HepG2 (cell line): Measurements from ENCODE around the gene UQCR11. TPM values are rescaled to one million over a fixed set of nuclear protein-coding genes. Genes with fewer than 3 reads are reported as not detected.

Experiments used
- ESRRA ChIP-seq: sonication (generic); formaldehyde crosslinking; IDR thresholded peaks from 2 replicates; pipeline ENCODE4 v1.5.1; 2020; ENCODE audit warnings: mild to moderate bottlenecking, low read depth, missing genetic modification reagents
- HDAC1 ChIP-seq: sonication (generic); formaldehyde crosslinking; IDR thresholded peaks from 2 replicates; pipeline ENCODE4 v1.5.1; 2020; ENCODE audit warnings: mild to moderate bottlenecking, missing genetic modification reagents
- MTA1 ChIP-seq: sonication (generic); formaldehyde crosslinking; IDR thresholded peaks from 2 replicates; pipeline ENCODE4 v1.4.0; 2020; ENCODE audit warnings: missing genetic modification reagents, mild to moderate bottlenecking, borderline replicate concordance
- ONECUT2 ChIP-seq: sonication (generic); formaldehyde crosslinking; IDR thresholded peaks from 2 replicates; pipeline ENCODE4 v1.4.0; 2020; ENCODE audit warnings: missing genetic modification reagents
- TBX2 ChIP-seq: sonication (generic); formaldehyde crosslinking; IDR thresholded peaks from 2 replicates; pipeline ENCODE4 v1.5.0; 2020; ENCODE audit warnings: missing genetic modification reagents, mild to moderate bottlenecking, borderline replicate concordance
- TSC22D2 ChIP-seq: sonication (generic); formaldehyde crosslinking; IDR thresholded peaks from 2 replicates; pipeline ENCODE4 v1.5.1; 2020; ENCODE audit warnings: missing genetic modification reagents, mild to moderate bottlenecking, borderline replicate concordance
- ZFP37 ChIP-seq: sonication (generic); formaldehyde crosslinking; IDR thresholded peaks from 2 replicates; pipeline ENCODE4 v1.4.0; 2020; ENCODE audit warnings: missing genetic modification reagents, borderline replicate concordance
- ZFYVE20 ChIP-seq: sonication (generic); formaldehyde crosslinking; IDR thresholded peaks from 2 replicates; pipeline ENCODE4 v1.8.0; 2023; ENCODE audit warnings: low read depth, mild to moderate bottlenecking, moderate library complexity, missing genetic modification reagents, borderline replicate concordance
- ZNF274 ChIP-seq: sonication (generic); formaldehyde crosslinking; IDR thresholded peaks from 2 replicates; pipeline ENCODE4 v1.5.1; 2020; ENCODE audit warnings: mild to moderate bottlenecking, missing genetic modification reagents
- ZNF331 ChIP-seq: sonication (generic); formaldehyde crosslinking; IDR thresholded peaks from 2 replicates; pipeline ENCODE4 v1.4.0; 2020; ENCODE audit warnings: missing genetic modification reagents
- ZNF501 ChIP-seq: sonication (generic); formaldehyde crosslinking; IDR thresholded peaks from 2 replicates; pipeline ENCODE4 v1.5.1; 2020; ENCODE audit warnings: mild to moderate bottlenecking, moderate library complexity, missing genetic modification reagents
- ZNF724P ChIP-seq: sonication (generic); formaldehyde crosslinking; IDR thresholded peaks from 2 replicates; pipeline ENCODE4 v1.8.0; 2022; ENCODE audit warnings: missing genetic modification reagents, borderline replicate concordance
- ZNF780A ChIP-seq: sonication (generic); formaldehyde crosslinking; IDR thresholded peaks from 2 replicates; pipeline ENCODE4 v1.8.0; 2022; ENCODE audit warnings: mild to moderate bottlenecking, missing genetic modification reagents, moderate library complexity
- ZNF790 ChIP-seq: sonication (generic); formaldehyde crosslinking; IDR thresholded peaks from 2 replicates; pipeline ENCODE4 v1.8.0; 2022; ENCODE audit warnings: missing genetic modification reagents, mild to moderate bottlenecking, borderline replicate concordance
- ZSCAN25 ChIP-seq: sonication (generic); formaldehyde crosslinking; IDR thresholded peaks from 2 replicates; pipeline ENCODE4 v1.8.0; 2022; ENCODE audit warnings: mild to moderate bottlenecking, missing genetic modification reagents
- polyA plus RNA-seq, 8 experiments: library from polyadenylated mRNA; depleted of rRNA in 3 of 8; stranded (reverse) in 7 of 8; unstranded in 1 of 8; fragments of >200 nt; fragmentation: Illumina TruSeq in 4 of 8; extraction: Trizol in 4 of 8; gene quantifications; 2 replicates each; pipeline versions ENCODE4 v1.2.1 to v1.2.3, GENCODE V29; 2011 to 2016; ENCODE audit warnings: low read depth in 4 of 8, missing spikeins in 1 of 8, mixed read lengths in 1 of 8; ENCODE audit not compliant: insufficient read depth in 1 of 8
- total RNA-seq, 5 experiments: library from RNA; depleted of rRNA; stranded (reverse); fragments of >200 nt; fragmentation: Illumina TruSeq; extraction: Trizol; gene quantifications; 2 replicates each; pipeline ENCODE4 v1.2.3, GENCODE V29; 2016; ENCODE audit warnings: low read depth in 1 of 5
- TF ChIP-seq, protein P1 (sequence below): sonication (generic); formaldehyde crosslinking; IDR thresholded peaks from 2 replicates; pipeline ENCODE4 v1.4.0; 2020; ENCODE audit warnings: missing genetic modification reagents
- TF ChIP-seq, protein P2 (sequence below): sonication (generic); formaldehyde crosslinking; IDR thresholded peaks from 2 replicates; pipeline ENCODE4 v1.8.0; 2023; ENCODE audit warnings: mild to moderate bottlenecking, missing genetic modification reagents
- TF ChIP-seq, protein P3 (sequence below): sonication (generic); formaldehyde crosslinking; conservative IDR thresholded peaks from 2 replicates; pipeline ENCODE4 v1.4.0; 2020; ENCODE audit warnings: missing genetic modification reagents
- TF ChIP-seq, protein P4 (sequence below): sonication (generic); formaldehyde crosslinking; IDR thresholded peaks from 2 replicates; pipeline ENCODE4 v1.8.0; 2022; ENCODE audit warnings: mild to moderate bottlenecking, missing genetic modification reagents, moderate library complexity
- TF ChIP-seq, protein P5 (sequence below): IDR thresholded peaks from 2 replicates; pipeline ENCODE4 v1.6.1; 2012; ENCODE audit warnings: low read depth, low read length, improper control_type of control experiment

Gene UQCR11
- total and polyA plus RNA-seq, 2 of the 13 experiments (the other 11 are each of a cell fraction or from before 2014, with no cell fraction given) = 125 to 214 TPM

DNA sequence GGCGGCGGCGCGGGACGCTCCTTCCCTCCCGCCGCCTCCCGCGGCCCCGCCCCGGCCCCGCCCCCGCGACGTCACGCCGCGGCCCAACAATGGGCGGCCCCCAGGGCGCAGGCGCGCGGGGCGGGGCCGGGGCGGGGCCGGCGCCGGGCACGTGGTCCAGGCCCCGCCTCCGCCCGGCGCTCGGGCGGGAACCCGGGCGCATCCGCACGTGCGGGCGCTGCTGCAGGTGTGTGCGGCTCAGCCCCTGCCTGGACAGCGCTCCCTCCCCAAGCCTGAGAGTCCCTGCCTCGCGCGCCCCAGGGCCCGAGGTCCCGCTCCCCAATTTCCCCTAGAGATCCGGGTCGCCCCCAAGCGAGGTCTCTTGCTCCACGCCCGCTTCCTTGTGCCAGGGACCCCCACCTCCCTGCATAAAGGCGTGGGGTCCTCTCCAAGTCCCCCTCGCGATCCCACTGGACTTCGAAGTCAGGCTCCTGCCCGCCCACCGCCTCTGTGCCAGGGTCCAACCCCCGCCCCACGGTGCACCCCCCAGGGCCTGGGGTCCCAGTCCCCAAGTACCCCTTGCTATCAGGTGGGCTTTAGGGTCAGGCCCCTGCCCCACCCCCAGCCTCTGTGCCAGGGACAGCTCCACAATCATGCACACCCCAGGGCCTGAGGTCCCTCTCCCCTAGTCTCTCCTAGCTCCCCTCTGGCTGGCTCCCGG lies 36.8 kb downstream of the UQCR11 start, which contains the start of gene MEX3D (continued):
- TF ChIP-seq, protein P1, sequence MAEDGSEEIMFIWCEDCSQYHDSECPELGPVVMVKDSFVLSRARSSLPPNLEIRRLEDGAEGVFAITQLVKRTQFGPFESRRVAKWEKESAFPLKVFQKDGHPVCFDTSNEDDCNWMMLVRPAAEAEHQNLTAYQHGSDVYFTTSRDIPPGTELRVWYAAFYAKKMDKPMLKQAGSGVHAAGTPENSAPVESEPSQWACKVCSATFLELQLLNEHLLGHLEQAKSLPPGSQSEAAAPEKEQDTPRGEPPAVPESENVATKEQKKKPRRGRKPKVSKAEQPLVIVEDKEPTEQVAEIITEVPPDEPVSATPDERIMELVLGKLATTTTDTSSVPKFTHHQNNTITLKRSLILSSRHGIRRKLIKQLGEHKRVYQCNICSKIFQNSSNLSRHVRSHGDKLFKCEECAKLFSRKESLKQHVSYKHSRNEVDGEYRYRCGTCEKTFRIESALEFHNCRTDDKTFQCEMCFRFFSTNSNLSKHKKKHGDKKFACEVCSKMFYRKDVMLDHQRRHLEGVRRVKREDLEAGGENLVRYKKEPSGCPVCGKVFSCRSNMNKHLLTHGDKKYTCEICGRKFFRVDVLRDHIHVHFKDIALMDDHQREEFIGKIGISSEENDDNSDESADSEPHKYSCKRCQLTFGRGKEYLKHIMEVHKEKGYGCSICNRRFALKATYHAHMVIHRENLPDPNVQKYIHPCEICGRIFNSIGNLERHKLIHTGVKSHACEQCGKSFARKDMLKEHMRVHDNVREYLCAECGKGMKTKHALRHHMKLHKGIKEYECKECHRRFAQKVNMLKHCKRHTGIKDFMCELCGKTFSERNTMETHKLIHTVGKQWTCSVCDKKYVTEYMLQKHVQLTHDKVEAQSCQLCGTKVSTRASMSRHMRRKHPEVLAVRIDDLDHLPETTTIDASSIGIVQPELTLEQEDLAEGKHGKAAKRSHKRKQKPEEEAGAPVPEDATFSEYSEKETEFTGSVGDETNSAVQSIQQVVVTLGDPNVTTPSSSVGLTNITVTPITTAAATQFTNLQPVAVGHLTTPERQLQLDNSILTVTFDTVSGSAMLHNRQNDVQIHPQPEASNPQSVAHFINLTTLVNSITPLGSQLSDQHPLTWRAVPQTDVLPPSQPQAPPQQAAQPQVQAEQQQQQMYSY (CRISPR knock-in tag) = peak; percentile 45; the same call in 1 of the 2 replicates
- no peak for TF ChIP-seq HDAC1 (CRISPR knock-in tag)
- 0 out of 2 replicates have a peak, but pooled peaks have one; percentile 29 for TF ChIP-seq ONECUT2 (CRISPR knock-in tag)
- 0 out of 2 replicates have a peak, but pooled peaks have one; percentile 66 for TF ChIP-seq ZSCAN25
- TF ChIP-seq ZNF501 = no peak
- peak; percentile 78; the same call in 1 of the 2 replicates for TF ChIP-seq ZNF274 (CRISPR knock-in tag)
- TF ChIP-seq ZNF724P (CRISPR knock-in tag) = no peak
- no peak for TF ChIP-seq ZNF790 (CRISPR knock-in tag)
- TF ChIP-seq MTA1 (CRISPR knock-in tag) = no peak
- TF ChIP-seq TSC22D2 (CRISPR knock-in tag) = peak; percentile 54; the same call in 1 of the 2 replicates
- TF ChIP-seq, protein P2, sequence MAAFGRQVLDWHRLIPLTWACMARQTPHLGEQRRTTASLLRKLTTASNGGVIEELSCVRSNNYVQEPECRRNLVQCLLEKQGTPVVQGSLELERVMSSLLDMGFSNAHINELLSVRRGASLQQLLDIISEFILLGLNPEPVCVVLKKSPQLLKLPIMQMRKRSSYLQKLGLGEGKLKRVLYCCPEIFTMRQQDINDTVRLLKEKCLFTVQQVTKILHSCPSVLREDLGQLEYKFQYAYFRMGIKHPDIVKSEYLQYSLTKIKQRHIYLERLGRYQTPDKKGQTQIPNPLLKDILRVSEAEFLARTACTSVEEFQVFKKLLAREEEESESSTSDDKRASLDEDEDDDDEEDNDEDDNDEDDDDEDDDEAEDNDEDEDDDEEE (CRISPR knock-in tag) = no peak
- TF ChIP-seq TBX2 (CRISPR knock-in tag) = peak; percentile 79
- TF ChIP-seq ZNF780A = no peak
- peak; percentile 65; the same call in 1 of the 2 replicates for TF ChIP-seq ZFYVE20 (CRISPR knock-in tag)
- 0 out of 2 replicates have a peak, but pooled peaks have one; percentile 27 for TF ChIP-seq ESRRA
- TF ChIP-seq, protein P3, sequence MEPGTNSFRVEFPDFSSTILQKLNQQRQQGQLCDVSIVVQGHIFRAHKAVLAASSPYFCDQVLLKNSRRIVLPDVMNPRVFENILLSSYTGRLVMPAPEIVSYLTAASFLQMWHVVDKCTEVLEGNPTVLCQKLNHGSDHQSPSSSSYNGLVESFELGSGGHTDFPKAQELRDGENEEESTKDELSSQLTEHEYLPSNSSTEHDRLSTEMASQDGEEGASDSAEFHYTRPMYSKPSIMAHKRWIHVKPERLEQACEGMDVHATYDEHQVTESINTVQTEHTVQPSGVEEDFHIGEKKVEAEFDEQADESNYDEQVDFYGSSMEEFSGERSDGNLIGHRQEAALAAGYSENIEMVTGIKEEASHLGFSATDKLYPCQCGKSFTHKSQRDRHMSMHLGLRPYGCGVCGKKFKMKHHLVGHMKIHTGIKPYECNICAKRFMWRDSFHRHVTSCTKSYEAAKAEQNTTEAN = peak; percentile 83
- TF ChIP-seq, protein P4, sequence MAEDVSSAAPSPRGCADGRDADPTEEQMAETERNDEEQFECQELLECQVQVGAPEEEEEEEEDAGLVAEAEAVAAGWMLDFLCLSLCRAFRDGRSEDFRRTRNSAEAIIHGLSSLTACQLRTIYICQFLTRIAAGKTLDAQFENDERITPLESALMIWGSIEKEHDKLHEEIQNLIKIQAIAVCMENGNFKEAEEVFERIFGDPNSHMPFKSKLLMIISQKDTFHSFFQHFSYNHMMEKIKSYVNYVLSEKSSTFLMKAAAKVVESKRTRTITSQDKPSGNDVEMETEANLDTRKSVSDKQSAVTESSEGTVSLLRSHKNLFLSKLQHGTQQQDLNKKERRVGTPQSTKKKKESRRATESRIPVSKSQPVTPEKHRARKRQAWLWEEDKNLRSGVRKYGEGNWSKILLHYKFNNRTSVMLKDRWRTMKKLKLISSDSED (CRISPR knock-in tag) = 0 out of 2 replicates have a peak, but pooled peaks have one; percentile 61
- 0 out of 2 replicates have a peak, but pooled peaks have one; percentile 51 for TF ChIP-seq ZFP37 (CRISPR knock-in tag)
- TF ChIP-seq, protein P5, sequence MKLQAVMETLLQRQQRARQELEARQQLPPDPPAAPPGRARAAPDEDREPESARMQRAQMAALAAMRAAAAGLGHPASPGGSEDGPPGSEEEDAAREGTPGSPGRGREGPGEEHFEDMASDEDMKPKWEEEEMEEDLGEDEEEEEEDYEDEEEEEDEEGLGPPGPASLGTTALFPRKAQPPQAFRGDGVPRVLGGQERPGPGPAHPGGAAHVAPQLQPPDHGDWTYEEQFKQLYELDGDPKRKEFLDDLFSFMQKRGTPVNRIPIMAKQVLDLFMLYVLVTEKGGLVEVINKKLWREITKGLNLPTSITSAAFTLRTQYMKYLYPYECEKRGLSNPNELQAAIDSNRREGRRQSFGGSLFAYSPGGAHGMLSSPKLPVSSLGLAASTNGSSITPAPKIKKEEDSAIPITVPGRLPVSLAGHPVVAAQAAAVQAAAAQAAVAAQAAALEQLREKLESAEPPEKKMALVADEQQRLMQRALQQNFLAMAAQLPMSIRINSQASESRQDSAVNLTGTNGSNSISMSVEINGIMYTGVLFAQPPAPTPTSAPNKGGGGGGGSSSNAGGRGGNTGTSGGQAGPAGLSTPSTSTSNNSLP = no peak
- TF ChIP-seq ZNF331 (CRISPR knock-in tag) = peak; percentile 17; the same call in 1 of the 2 replicates
